Measurements from ENCODE around the gene CAMTA1.

Gene CAMTA1

DNA sequence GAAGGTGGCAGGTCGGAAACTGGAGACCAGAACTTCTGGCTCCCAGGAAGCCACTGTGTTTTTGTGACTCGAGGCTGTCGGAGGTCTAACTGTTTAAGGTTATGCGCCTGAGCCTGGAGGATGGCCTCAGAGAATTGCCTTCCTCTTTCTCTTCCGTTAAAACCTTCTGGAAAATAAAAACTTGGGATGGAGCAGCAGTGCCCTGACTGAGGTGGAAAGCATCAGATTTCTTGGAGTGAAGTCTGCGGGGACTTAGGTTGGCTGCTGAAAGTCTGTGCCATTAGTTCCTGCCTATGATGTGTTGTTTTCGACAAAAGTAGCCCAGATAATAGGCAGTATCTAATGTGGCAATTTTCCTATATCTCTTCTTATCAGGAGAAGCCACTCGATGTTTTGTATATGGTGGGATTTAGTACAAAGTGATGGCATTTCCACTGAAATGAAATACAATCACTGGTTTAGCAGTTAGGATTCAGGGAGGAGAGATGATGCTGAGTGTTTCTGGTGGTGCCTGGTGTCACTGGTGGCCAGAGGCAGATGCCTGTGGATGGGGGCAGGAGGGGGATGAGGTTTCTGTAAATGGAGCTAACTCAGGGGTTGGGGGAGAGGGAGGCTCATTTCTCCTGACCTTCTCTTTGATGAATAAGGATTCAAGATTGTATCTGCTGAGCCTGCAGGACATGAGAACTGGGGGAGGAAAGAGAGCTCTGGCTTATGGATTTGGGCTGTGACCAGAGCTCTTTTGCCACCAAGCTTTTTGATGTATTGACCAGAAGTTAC is 150.8 kb downstream of the CAMTA1 start:
- DNase-seq = no peak

DNA sequence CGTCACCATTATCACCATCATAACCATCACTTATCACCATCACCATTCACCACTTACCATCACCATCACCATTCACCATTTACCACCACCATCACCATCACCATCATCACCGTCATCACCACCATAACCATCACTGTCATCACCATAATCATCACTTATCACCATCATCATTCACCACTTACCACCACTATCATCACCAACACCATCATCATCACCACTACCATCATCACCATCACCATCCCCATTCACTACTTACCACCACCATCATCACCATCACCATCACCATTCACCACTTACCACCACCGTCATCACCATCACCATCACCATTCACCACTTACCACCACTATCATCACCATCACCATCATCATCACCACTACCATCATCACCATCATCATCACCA is 151.8 kb downstream of the CAMTA1 start:
- no peak for DNase-seq

DNA sequence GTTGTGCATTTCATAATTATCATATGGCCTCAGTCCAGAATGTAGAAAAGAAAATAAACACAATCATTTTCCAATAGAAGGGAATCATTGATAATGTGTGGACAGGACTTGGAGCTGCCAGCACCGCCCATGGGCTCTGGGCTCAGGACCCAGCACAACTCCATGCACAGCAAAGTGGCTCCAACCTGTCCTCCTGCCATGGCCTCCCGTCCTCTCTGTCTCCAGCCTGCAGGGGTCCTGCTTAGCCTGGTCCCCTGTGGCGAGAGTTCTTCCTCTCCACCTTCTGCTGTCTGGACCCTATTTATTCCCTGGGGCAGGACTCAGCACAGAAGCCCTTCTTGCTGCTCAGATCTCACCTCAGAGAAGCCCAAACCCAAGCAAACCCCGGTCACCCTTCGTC is 154.1 kb downstream of the CAMTA1 start:
- DNase-seq = no peak

DNA sequence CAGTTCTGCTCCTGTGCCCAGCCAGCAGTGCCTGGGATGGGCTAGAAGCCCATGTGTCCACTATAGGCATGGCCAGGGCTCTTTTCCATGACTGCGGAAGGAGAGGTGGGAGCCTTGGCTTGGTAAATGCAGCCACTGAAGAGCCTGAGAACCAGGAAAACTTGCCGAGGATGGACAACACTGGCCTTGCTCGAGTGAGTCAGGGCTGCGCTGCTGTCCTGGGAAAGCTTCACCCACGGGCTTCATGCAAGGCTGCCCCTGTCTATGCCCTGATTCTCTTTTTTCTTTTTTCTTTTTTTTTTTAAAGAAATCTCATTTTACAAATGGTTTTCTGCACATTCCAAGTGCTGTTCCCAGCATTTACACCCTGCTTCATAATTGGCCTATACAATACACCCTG is 156.5 kb downstream of the CAMTA1 start:
- no peak for DNase-seq

DNA sequence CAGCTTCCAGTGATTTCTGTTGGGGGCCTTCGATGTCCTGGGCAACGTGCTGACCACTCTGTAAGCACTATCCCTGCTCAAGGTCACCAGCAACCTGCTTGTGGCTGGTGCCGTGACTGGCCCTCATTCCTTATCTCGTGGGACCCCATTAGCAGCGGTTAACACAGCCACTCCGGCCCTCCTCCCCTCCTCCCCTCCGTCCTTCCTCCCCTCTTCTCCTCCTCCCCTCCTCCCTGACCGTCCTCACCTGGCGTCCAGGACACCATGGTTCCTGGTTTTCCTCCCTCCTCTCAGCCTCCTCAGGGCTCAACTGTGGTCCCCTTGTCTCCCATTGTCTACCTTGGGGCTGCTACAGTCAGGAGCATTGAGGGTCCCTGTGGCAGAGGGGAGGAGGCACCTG is 157.7 kb downstream of the CAMTA1 start:
- DNase-seq = no peak

DNA sequence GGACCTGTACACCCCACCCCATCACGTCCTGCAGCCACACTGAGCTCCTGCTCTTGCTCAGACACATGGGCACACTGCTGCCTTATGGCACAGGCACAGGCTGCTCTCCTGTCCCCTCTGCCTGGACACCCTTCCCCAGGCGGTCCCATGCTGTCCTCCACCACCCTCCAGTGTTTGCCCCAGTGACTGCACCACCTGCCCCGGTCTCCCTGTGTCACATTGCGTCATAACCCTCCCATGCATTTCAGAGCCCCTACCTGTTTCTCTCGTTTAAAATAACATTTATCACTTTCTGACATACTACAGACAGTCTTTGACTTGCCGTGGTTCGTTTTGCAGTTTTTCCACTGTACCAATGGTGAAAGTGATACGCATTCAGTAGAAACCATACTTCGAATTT is 159.2 kb downstream of the CAMTA1 start:
- DNase-seq = no peak

DNA sequence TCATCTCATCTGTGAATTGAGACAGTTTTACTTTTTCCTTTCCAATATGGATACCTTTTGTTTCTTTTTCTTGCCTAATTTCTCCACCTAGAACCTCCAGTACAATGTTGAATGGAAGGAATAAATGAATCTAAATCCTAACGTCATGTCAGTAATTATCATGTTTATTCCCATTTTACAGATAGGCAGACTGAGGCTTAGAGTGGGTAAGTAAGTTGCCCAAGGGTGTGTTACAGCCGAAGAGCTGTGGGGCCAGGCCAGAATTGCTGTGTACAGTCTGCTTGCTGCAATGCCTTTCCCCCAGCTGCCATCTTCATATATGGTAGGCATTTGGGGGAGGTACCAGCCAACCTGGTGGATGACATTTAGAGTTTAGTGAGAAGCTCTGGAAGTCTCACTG is 162.7 kb downstream of the CAMTA1 start:
- DNase-seq = no peak

DNA sequence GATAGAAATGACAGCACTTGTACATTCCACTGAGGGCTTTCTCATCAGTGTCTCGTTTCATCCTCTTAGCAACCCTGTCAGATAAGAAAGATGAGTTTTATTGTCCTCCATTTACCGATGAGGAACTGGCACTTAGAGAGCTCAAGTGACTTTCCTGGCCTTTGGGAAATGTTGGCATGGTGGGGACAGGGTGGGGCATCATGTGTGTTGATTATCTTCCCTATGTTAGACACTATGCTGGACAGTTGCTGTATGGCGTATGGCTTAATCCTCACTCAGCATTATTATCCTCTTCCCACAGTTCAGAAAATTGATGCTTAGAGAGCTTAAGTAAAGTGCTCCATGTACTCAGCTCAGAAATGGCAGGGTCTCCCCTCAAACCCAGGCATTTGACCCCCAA is 163.2 kb downstream of the CAMTA1 start:
- no peak for DNase-seq

DNA sequence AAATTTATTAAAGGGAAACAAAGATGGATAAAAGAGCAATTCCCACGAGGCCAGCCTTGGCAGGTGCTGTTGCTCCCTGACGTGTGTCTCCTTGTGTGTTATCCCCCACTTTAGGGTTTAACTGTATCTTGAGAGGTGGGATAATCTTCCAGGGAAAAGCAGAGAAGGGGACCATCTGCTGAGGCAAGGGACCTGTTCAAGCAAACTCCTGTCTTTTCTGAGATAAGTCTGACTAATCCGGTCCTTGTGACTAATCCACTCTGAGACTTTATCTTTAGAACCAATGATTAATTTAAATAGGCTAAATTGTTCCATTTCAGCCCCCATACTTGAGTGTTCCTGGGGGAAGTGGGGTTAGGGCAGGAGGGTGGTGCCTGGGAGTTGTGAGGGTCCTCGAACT is 163.6 kb downstream of the CAMTA1 start:
- DNase-seq = no peak

DNA sequence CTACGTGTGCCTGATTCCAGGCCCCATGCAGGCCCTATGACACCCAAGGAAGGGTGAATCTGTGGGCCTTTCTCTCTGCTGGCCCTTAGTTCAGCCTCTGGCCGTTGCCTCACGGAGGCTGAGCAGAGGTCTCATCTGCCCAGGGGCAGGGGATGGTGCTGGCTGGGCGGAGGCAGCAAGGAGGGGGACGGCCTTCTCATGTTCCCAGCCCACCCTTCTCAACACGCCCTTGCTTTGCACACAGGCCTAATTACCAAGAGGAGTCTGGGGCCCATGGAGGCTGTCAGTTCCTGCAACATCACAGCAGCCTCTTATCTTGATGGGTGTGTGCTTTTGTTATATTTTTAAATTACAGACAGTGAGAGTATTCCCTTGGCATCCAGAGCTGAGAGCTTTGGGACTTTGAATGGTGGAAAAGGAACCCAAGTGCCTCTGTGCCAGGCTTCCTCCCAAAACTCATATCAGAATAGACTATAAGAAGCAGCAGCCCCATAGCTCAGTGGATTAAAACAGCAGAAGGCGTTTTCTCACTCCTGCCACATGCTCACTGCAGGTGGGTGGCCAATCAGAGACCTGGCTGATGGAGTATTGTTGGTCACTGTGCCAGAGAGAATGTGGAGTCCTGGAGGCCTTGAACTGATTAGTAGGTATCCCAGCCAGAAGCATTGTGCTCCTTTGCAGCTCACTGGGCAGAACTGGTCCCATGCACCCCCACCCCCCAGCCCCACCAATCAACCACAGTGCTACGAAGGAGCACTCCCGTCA is 164.9 kb downstream of the CAMTA1 start:
- no peak for DNase-seq

DNA sequence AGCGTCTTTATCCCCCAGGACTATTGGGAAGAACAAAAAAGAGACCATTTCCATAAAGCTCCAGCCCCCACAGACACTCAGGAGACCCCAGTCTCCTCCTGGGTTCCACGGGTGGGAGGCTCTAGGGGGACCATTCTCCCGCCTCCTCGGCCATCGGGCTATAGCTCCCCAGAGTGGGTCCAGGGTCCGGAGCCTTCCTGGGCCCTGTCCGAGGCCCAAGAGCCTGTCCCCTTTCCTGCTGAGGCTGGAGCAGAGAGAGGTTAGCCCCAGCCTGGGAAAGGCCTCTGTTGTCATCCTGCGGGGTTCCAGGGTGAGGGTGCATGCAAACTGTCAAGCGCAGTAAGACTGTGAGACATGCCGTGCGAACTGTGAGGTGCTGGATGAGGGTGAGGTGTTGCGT is 166.3 kb downstream of the CAMTA1 start:
- DNase-seq = no peak

DNA sequence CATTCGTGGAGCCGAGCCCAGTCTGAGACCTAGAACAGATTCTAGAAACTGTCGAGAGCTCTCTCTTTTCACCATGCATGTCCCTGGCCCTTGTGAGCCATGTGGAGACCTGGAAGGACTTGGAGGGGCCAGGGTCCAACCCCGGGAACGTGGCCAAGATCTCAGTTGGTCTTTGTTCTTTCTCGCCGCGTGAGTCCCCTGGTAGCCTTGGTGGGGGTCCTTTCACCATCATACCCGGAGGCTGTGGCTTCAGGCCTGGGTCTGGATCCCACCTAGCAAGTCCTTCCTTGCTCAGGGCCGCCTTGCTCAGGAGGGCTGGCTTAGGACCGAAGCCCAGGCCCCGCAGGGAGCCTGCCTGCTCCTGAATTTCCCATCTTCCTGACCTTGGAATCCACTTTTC is 168.0 kb downstream of the CAMTA1 start:
- DNase-seq = no peak

DNA sequence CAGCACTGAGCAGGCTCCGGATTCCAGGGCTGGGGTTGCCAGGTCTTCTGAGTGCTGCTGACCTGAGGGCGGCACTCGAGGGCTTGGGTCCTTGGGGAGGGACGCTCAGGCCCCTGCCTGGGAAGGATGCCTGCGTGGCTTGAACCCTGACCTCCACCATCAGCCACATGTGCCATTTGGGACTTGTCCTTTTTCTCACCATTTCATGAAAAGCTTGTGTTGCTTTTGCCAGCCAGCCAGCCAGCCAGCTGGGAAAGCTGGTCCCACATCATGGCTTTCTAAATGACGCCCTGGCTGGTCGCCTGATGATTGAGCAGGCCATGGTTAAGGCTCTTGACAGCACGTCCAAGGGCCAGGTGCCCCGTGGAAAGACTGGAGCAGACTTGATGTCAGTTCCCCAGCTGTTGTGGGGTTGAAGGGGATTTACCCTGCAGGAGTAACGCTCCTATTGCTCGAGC is 168.7 kb downstream of the CAMTA1 start:
- no peak for DNase-seq

DNA sequence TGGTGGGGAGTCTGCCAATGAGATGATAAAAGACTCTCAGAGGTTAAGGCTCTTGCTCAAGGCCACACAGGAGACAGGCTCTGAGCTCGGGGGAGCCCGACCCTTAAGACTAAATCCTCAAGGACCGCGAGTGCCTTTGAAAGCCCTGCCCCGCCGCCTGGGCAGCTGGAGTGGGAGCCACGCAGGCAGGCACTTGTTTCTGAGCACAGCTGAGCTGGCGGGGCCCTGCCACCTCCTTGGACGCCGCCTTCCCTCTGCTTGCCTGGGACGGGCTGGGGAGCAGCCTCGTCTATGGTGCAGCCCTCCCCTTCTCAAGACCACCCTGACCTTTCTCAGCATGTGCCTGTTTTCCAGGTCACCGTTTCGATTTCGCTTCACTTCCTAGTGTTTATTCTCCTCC is 169.3 kb downstream of the CAMTA1 start:
- no peak for DNase-seq

DNA sequence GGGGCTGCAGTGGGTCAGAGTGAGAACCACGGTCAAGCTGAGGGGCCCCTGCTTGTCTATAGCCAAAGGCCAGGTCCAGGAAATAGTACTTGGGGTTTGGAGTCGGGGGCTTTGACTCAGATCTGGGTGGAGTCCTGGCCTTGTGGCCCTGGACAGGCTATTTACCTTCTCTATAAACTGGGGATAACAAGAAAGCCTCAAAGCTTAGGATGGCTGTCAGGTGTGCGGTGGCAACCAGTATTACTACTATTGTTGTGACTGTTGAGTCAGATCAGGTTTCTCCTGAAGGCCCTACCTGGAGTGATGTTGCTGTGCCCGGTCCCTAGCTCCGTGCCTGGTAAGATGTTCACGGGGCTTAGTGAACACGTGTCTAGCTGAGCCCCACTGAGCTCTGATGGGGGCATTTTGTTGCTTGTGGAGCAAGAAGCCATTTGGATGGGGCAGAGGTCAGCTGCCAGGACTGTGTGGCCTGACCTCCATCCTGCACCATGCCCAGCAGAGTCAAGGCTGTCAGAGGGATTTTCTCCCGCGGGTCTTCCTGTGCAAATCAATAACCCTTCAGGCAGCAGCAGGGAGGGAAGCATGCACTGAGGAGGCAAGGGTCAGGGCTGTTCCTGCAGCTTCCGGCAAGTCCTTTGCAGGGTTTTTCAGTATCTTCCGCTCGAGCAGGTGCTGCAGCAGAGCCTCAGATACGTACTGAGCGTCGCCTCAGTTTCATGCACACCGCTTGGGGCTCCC is 170.3 kb downstream of the CAMTA1 start:
- DNase-seq = no peak

DNA sequence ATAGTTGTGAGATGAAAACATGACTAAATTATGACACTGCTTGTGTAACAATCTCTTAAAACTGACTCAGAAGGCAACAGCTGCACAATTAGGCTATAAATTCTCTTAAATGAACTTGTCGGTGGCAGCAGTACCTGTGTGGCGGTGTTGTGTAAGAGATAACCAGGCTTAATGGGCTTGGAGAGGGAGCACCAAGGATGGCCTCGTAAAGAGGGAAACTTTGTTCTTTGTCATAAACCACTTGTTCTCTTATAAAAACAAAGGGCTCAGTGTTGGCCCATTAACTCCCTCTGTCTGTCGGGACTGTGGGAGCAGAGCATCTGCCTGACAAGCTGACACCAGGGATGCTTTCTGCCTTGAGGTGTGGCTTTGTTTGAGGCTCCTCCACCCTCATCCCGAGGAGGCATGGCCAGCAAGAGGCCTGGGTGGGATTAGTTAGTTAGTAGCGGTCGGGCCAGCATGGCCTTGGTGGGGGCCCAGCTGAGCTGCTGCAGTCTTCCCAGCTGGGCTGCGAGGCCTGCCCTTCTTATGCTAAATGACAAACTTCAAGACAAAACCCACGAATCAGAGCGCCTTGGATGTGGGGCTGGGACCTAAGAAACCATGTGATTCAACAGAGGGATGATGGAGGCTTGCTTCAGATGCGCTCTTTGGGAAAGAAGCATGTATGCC is 171.4 kb downstream of the CAMTA1 start:
- DNase-seq = no peak

DNA sequence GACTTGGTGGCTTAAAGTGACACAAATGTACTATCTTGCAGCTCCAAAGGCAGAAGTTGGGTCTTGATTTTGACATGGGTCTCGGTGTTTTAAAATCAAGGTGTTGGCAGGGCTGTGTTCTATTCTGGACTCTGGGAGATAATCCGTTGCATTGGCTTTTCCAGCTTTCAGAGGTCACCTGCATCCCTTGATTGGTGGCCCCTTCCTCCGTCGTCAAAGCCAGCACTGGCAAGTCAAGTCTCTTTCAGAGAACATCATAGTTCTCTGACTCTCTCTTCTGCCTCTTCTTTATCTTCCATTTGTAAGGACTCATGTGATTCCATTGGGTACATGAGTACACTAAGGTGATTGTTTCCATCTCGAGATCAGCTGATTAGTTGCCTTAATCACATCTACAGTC is 172.1 kb downstream of the CAMTA1 start:
- DNase-seq = no peak

DNA sequence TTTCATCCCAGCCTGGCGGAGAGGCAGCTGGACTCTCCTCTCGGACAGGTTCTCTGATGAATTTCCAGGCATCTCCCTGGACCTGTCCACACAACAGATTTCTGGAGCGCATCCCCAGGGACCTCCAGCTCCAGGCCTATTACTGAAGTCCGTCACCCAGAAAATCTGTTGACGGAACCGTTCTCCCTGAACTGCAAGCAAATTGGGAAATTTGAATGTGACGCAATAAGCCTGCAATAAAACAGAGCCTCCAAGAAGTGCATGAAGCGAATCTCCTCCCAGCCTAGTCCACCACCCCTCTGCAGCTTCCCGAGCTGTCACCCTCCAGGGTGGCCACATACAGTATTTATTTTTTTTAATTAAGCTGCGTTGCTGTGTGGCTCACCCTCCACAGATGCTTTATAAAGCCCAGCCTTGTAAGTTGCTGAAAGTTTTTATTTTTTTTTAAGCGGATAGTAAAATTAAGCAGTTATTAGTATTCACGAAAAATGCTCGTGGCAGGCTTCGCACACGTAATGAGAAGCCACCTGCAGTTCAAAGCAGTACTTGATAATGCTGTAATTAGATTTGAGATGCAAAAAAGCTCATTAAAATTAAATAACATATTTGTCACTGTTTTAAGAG is 173.3 kb downstream of the CAMTA1 start:
- DNase-seq = no peak

DNA sequence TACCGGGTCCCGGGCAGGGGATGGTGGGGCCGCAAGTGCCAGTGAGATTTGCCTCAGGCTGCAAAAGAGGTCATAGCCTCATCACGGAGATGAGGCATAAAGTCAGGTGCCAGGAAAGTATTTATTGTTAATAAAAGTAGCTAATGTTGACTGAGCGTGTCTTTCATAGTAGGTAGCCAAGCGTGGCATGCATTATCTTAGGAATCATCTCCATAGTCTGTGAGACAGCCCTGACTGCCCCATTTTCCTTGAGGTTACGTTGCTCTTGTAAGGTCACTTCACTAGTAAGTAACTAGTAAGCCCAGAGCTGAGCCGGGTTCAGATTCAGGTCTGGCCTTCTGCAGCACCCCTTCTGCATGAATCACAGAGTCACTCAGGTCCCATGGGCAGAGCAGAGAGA is 174.2 kb downstream of the CAMTA1 start:
- DNase-seq = no peak

DNA sequence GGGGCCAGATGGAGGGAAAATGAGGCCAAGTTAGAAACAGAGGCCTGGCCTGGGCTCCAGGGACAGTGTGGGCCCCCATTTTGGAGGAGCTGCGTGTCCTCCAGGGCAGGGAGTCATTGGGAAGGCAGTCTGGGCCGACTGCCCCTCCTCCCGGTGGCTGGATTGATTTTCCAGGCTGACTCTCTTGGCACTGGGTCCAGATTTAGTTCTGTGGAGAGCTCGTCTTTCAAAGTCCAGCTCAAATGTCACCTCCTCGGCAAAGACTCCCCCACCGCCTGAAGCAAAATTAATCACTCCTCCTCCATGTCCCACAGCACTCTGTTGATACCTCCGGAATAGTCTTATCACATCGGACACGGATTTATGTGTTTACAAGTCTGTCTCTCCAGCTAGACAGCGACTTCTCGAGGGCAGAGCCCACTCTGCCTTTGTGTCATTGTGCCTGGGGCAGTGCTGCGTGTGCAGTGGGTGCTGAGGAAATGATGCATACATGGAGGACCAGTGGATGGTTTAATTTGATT is 175.1 kb downstream of the CAMTA1 start:
- no peak for DNase-seq

DNA sequence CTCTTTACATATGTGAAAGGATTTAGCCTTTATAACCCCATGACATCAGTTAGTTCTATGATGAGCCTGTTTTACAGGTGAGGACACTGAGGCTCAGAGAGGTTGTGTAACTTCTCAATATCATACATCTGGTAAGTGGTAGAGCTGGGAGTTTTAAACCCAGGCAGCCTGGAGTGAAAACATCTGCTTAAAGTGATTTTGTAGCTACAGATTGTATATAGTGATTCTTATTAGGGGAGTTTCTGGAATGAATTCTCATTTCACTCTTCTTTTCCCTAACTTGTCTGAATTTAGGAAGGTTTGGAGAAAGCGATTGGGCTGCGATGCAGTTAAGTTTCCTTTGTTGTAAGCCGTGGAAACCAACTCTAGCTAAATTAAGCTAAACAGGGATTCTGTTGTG is 175.6 kb downstream of the CAMTA1 start:
- no peak for DNase-seq

DNA sequence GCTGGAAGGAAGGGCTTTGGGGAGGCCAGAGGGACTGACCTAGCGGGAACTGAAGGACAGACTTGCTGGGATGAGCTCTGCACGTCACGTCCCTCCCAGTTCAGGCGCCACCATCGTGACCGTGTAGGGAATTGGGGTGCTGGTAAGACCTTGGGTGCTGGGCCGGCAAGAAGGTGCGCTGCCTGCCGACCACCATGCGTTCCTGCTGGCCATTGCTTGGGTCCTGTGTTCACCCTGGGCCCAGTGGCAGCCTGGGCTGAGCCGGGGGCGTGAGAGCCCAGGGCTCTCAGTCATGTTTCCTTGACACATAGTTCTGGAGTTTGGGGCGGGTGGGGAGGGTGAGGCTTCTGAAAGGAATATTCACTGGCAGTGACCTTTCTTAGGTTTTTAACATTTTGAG is 176.0 kb downstream of the CAMTA1 start:
- no peak for DNase-seq
